VCaP (cell line): ENCODE results near the gene ANKS3.
A peak's percentile ranks its signal among the peaks of the same experiment; 100 is the strongest.

ENCODE experiments used
- H3K27ac ChIP-seq: fragments of 450-650 bp; 2 replicates; pipeline ENCODE4 v1.5.1; 2017
- TF ChIP-seq, protein P1 (sequence below): fragments of 450-650 bp; conservative IDR thresholded peaks from 2 replicates; pipeline ENCODE4 v1.5.1; 2017; ENCODE audit warnings: mild to moderate bottlenecking, moderate library complexity

ANKS3 gene

DNA sequence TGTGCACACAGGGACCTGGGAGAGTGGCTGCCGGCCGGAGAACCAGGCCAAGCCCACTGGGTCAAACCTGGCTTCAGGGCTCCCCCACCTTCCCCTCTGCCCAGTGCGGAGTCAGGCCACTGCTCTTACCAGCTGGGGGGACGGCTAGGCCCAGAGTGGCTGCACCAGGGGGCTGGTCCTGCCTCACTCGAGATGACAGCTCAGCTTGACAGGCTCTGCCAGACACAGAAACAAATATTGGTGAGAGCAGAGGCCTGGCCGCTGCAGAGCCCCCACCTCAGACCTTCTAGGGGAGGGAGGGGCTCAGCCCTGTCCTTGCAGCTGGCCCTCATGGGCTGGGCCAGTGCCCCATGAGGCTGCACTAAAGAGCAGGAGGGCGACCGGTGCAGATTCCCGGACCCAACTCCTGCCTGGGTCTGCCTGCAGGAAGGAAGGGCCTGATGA, 36.2 kb downstream of the ANKS3 start:
- TF ChIP-seq, protein P1, sequence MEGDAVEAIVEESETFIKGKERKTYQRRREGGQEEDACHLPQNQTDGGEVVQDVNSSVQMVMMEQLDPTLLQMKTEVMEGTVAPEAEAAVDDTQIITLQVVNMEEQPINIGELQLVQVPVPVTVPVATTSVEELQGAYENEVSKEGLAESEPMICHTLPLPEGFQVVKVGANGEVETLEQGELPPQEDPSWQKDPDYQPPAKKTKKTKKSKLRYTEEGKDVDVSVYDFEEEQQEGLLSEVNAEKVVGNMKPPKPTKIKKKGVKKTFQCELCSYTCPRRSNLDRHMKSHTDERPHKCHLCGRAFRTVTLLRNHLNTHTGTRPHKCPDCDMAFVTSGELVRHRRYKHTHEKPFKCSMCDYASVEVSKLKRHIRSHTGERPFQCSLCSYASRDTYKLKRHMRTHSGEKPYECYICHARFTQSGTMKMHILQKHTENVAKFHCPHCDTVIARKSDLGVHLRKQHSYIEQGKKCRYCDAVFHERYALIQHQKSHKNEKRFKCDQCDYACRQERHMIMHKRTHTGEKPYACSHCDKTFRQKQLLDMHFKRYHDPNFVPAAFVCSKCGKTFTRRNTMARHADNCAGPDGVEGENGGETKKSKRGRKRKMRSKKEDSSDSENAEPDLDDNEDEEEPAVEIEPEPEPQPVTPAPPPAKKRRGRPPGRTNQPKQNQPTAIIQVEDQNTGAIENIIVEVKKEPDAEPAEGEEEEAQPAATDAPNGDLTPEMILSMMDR: no peak
- no peak overlapping the region for H3K27ac ChIP-seq

DNA sequence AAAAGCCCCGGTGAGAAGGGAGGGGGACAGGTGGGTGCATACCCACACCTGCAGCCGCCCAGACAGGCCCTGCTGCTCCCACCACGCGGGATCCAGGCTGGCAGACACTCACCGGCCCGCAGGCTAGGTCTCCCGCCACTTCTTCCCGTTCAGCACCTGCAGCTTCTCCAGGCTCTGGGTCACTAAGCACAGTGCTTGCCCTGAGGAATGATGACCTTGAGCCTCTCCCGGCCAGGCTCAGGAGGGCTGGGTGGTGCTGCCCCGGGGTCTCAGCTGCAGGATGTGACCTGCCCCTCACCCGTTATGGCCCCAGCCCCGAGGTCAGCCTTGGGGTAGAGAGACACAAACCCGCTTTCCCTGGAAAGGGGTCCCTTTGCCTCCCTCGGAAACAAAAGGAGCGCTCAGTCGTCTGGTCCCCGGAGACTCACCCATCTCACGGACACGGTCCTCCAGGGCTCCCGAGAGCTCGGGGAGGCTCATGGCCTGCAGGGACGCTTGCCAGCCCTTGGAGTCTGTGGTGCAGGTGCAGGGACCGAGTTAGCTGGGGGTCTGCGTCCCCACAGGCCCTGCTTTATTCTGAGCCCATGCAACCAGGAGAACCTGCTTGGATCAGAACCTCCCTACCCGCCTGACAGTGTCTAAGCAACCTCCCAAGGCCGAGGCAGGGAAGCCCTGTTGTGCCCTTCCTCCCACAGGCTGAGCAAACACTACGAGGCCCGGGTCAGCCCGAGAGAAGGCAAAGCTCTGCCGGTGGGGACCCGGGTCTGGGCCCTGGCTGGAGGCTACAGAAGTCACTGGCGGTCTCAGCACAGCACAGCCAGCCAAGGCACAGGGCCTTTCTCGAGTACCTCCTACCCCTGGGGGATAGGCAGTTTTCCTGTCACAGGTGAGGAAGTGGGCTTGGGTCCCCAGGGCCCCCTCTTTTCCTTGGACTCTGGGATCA, 36.9 kb downstream of the ANKS3 start:
- H3K27ac ChIP-seq: no peak overlapping the region
- TF ChIP-seq, protein P1: no peak

DNA sequence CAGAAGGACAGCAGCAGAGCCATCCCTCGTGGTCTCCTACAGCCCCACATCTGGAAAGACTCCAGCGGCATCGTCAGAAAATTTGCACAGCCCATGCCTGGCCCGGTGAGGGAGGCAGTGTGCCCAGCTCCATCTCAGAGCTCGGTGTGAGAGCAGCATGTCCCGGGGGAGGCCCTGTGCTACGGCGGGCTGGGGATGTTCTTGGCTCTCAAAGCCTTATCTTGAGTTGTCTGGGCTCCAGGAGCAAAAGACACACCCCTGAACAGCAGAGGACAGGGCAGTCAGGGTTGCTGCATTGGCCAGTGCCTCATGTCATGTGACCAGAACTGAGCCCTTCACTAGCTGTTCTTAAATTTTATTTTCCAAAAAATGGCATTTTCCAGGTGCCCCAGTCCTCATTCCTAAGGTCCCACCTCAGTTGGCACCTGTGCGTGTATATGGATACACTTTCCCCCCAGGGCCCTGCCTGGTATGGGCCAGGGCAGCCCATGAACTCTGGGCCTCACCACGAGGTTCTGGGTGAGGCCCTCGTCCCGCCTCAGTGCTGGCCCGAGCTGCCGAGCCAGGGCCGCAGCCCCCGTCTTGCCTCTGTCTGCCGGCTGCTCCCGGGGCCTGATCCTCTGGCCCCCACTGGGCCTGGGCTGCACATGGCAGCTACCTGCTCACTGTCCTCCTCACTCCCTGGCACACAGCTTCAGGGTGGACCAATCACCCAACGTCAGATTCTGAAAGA, 37.7 kb downstream of the ANKS3 start:
- 0 out of 2 replicates have a peak overlapping the region, but pooled peaks have one; percentile 14 for H3K27ac ChIP-seq

DNA sequence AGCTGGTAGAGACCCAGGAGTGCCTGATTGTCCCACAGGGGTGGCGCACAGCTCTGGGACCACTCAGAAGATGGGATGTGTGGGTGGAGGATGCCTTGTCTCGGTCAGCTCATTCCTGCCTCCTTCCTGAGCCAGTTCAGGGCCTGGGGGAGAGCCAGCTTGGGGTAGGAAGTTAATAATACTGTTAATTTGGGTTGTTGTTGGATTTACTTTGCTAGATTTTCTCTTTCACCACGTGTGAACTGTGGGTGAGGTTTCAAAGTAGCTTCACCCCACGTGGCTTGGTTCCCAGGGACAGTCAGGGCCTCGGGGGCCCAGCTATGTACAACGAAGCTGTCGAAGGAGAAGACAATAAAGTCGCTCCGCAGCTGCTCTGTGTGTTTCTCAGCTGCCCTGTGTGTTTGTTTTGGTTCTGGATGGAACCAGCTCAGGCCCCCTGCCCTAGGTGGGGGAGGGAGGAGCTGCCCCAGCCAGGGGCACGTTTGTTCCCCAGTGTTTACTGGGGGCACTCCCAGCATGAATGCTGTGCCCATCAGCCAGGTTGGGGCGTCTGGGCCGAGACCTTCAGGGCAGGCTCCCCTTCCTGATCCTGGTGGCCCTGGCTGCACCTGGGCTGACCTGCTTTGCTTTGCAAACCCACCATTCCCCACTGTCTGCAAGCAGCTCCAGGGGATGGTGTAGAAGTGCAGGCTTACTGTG, 38.4 kb downstream of the ANKS3 start:
- TF ChIP-seq, protein P1: no peak
- peak overlapping the region; percentile 14; the same call in 1 of the 2 replicates for H3K27ac ChIP-seq

More for the DNA sequence above, 37.7 kb downstream of the ANKS3 start:
- TF ChIP-seq, protein P1: no peak

DNA sequence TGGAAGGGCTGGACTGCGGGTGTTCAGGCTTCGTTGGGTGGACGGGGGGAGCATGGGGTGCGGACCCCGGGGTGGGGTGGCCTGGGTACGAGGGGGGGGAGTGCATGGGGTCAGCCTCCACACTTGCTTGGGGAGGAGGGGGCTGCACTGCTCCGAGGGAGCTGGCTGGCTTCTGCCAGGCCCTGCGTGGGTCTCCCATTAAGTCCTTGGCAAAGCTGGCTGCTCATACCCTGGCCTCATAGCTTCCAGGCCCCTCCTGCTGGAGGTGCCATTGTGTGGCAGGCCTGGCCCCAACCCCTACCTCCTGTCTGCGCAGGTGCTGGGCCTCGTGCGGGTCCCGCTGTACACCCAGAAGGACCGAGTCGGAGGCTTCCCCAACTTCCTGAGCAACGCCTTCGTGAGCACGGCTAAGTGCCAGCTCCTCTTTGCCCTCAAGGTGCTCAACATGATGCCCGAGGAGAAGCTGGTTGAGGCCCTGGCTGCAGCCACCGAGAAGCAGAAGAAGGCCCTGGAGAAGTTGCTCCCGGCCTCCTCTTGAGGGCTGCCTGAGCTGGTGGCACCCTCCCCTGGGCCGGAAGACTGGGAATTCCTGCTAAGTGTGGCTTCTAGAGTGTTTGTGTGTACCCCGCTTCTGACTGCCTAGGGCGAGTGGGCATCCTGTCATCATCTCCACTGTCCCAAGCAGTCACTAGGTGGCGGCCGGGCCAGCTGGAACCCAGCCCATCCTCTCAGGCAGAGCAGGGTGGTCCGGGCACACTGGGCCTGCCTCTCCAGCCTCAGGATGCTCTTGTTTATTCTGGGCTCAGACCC, 39.2 kb downstream of the ANKS3 start:
- TF ChIP-seq, protein P1: 0 out of 2 replicates have a peak, but pooled peaks have one; percentile 7
- peak overlapping the region; percentile 88 for H3K27ac ChIP-seq

DNA sequence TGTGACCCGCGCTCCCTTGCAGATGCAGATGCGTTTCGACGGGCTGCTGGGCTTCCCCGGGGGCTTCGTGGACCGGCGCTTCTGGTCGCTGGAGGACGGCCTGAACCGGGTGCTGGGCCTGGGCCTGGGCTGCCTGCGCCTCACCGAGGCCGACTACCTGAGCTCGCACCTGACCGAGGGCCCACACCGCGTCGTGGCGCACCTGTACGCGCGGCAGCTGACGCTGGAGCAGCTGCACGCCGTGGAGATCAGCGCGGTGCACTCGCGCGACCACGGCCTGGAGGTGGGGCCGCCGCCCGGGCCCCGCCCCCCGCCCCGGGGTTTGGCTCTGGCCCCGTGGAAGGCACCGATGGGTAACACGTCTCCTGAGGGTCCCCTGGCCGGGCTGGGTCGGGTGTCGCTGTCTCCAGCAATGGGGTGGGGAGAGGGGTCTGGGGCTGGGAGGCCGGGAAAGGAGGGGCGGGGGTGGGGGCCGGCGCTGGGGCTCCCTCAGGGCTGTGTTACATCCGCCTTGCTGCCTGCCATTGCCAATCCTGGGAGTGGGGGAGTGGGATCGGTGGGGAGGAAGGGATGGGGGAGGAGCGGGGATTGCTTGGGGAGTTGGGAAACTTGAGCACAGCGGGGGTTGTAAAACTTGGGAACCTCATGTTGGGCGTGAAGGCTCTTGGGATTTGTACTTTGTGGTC, 40.0 kb downstream of the ANKS3 start:
- H3K27ac ChIP-seq: peak overlapping the region; percentile 88
- TF ChIP-seq, protein P1: no peak
